Measurements from ENCODE around the gene AGRN.

The AGRN gene

DNA sequence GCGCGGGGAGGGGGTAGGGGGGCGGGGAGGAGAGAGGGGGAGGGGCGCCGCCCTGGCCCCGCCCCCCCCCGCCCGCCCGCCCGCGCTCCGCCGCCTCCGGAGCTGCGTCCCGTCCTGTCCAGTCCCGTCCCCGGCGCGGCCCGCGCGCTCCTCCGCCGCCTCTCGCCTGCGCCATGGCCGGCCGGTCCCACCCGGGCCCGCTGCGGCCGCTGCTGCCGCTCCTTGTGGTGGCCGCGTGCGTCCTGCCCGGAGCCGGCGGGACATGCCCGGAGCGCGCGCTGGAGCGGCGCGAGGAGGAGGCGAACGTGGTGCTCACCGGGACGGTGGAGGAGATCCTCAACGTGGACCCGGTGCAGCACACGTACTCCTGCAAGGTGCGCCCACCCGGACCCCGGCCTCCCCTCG lies at the start of gene AGRN:
TSS of gene AGRN (plus strand) at position 121 of the 405 bp plus-strand sequence. CDS start at position 174, 53 bp downstream.
- H3K4me3 ChIP-seq (replicated peaks; ENCODE audit: low read depth, low read length) = peak within 1 kb of the TSS; percentile 59
- DNase-seq (ENCODE audit: extremely low read depth, low read depth) = no peak
- TF ChIP-seq, protein P1, sequence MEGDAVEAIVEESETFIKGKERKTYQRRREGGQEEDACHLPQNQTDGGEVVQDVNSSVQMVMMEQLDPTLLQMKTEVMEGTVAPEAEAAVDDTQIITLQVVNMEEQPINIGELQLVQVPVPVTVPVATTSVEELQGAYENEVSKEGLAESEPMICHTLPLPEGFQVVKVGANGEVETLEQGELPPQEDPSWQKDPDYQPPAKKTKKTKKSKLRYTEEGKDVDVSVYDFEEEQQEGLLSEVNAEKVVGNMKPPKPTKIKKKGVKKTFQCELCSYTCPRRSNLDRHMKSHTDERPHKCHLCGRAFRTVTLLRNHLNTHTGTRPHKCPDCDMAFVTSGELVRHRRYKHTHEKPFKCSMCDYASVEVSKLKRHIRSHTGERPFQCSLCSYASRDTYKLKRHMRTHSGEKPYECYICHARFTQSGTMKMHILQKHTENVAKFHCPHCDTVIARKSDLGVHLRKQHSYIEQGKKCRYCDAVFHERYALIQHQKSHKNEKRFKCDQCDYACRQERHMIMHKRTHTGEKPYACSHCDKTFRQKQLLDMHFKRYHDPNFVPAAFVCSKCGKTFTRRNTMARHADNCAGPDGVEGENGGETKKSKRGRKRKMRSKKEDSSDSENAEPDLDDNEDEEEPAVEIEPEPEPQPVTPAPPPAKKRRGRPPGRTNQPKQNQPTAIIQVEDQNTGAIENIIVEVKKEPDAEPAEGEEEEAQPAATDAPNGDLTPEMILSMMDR (IDR thresholded peaks at IDR 0.05; ENCODE audit: low read depth, low read length, missing control alignments) = no peak

DNA sequence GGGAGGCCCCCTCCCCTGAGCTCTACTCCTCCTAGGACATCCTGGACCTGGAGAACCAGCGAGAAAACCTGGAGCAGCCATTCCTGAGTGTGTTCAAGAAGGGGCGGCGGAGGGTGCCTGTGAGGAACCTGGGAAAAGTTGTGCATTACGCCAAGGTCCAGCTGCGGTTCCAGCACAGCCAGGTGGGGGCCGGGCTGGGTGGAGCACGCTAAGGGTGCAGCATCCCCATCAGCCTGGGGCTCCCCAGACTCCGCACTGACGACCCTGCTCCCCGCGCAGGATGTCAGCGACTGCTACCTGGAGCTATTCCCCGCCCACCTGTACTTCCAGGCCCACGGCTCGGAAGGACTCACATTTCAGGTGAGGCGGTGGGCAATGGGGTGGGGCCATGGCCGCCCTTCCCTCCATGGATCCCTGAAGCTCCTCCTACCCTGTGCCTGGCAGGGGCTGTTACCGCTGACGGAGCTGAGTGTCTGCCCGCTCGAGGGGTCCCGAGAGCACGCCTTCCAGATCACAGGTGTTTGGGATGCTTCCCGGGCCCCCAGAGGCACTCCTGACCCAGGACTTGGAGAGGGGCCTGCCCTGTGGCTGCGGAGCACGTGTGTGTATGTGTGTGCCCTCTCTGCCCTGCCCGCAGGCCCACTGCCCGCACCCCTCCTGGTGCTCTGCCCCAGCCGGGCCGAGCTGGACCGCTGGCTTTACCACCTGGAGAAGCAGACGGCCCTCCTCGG lies 49.5 kb upstream of the AGRN start:
- no peak overlapping the region for H3K4me3 ChIP-seq (replicated peaks; ENCODE audit: low read depth, low read length)
- DNase-seq (ENCODE audit: extremely low read depth, low read depth) = no peak
- TF ChIP-seq, protein P1 (IDR thresholded peaks at IDR 0.05; ENCODE audit: low read depth, low read length, missing control alignments) = no peak

DNA sequence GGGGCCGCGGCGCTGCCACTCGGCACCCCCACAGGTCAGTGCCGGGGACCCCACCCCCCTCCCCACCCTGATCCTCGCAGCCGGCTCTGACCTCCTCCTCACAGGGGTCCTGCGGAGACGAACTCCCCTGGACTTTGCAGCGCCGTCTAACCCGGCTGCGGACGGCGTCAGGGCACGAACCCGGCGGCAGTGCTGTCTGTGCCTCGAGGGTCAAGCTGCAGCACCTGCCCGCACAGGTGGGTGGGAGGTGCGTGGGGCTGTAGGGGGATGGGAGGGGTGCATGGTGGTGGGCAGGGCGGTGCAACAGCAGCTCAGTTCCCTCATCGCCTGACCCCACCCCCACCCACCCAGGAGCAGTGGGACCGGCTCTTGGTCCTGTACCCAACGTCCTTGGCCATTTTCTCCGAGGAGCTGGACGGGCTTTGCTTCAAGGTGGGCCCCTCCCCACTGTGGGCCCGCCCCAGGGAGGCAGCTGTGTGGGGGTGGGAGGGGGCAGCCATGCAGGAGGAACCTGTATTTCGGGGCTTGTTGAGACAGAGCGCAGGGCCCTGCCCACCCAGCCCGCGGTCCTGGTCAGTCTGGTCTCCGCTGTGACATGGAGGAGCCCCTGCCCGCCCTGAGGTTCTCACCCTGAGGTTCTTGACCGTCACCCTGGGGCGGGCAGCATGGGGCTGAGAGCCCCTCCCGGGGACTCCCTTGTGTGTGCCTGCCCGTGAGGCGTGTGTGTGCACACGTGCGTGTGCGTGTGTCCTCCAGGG lies 48.8 kb upstream of the AGRN start:
- H3K4me3 ChIP-seq (replicated peaks; ENCODE audit: low read depth, low read length) = no peak overlapping the region
- no peak for DNase-seq (ENCODE audit: extremely low read depth, low read depth)
- TF ChIP-seq, protein P1 (IDR thresholded peaks at IDR 0.05; ENCODE audit: low read depth, low read length, missing control alignments) = no peak

DNA sequence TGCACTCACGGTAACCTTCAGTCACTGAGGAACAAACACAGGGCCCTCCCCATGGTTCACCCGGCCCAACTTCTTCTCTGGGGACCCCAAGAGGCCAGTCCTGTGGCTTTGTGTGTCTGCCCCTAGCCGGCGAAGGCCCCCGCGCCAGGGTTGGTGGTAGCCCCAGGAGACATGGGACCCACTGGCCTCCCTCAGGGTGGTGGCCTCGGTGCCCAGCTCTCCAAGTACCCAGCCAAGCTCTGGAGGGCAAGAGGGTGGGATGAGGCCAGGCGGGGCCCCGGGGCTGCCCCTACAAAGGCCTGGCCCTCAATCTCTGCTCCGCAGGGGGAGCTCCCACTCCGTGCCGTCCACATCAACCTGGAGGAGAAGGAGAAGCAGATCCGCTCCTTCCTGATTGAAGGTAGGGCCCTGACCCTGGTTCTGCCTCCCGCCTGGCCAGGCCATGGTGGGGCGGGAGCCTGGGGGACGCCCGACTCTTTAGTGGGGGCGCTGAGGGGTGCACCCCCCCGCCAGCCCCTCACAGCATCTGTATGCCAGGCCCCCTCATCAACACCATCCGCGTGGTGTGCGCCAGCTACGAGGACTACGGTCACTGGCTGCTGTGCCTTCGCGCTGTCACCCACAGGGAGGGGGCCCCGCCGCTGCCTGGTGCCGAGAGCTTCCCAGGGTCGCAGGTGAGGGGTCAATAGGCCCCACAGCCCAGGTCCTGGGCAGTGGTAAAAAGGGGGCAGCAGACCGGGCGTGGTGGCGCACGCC lies 48.0 kb upstream of the AGRN start:
- H3K4me3 ChIP-seq (replicated peaks; ENCODE audit: low read depth, low read length) = no peak overlapping the region
- TF ChIP-seq, protein P1 (IDR thresholded peaks at IDR 0.05; ENCODE audit: low read depth, low read length, missing control alignments) = no peak
- DNase-seq (ENCODE audit: extremely low read depth, low read depth) = no peak

DNA sequence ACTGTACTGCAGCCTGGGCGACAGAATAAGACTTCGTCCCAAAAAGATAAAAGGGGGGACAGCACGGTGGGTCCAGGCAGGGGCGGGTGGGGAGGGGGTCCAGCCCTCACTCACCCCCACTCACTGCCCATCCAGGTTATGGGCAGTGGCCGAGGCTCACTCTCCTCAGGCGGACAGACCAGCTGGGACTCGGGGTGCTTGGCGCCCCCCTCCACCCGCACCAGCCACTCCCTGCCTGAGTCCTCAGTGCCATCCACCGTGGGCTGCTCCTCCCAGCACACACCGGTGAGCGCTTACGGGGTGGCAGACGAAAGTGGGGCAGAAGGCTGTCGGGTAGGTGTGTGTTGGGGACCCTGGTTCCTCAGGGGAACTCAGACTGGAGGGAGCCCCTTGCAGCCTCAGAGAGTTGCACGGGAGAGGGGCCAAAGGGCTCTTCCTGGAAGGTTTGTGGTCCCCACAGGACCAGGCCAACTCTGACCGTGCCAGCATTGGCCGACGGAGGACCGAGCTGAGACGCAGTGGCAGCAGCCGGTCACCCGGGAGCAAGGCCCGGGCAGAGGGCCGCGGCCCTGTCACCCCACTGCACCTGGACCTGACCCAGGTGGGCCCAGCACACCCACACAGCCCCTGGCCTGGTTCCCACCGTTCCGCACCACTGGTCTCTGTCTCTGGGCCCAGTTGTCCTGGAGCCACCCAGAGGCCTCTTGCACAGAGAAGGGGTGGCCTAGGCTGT lies 47.0 kb upstream of the AGRN start:
- TF ChIP-seq, protein P1 (IDR thresholded peaks at IDR 0.05; ENCODE audit: low read depth, low read length, missing control alignments) = no peak
- no peak for DNase-seq (ENCODE audit: extremely low read depth, low read depth)
- no peak overlapping the region for H3K4me3 ChIP-seq (replicated peaks; ENCODE audit: low read depth, low read length)

Data from HFF-Myc (cell line).